ACC112 (cell line): ENCODE measurements around the gene MCFD2.

Experiments used
- H2AFZ ChIP-seq: fragments of 200-600 bp; sonication (generic); one replicate; pipeline ENCODE4 v1.6.0; 2017; ENCODE audit warnings: antibody characterized with exemption, low read length; ENCODE audit not compliant: unreplicated experiment
- H3K27ac ChIP-seq: fragments of 200-600 bp; sonication (generic); 2 replicates; pipeline ENCODE4 v1.5.1; 2014; ENCODE audit warnings: low read depth, mild to moderate bottlenecking, antibody characterized with exemption, low read length, moderate library complexity
- H3K27me3 ChIP-seq: fragments of 200-600 bp; sonication (generic); 2 replicates; pipeline ENCODE4 v1.6.1; 2014; ENCODE audit warnings: mild to moderate bottlenecking, antibody characterized with exemption, low read length, moderate library complexity, mixed read lengths; ENCODE audit not compliant: insufficient read depth
- H3K36me3 ChIP-seq: fragments of 200-600 bp; sonication (generic); 2 replicates; pipeline ENCODE4 v1.6.1; 2016; ENCODE audit warnings: mild to moderate bottlenecking, antibody characterized with exemption, low read length, moderate library complexity, mixed read lengths; ENCODE audit not compliant: insufficient read depth
- H3K4me1 ChIP-seq: fragments of 200-600 bp; sonication (generic); one replicate; pipeline ENCODE4 v1.6.1; 2016; ENCODE audit warnings: low read length, mixed read lengths; ENCODE audit not compliant: insufficient read depth, unreplicated experiment, control insufficient read depth
- H3K4me3 ChIP-seq: fragments of 200-600 bp; sonication (generic); 2 replicates; pipeline ENCODE4 v1.5.1; 2014; ENCODE audit warnings: mild to moderate bottlenecking, low read depth, low read length
- H3K79me2 ChIP-seq: fragments of 200-600 bp; sonication (generic); one replicate; pipeline ENCODE4 v1.6.0; 2016; ENCODE audit warnings: low read length; ENCODE audit not compliant: control insufficient read depth, unreplicated experiment, insufficient read depth

Gene MCFD2

DNA sequence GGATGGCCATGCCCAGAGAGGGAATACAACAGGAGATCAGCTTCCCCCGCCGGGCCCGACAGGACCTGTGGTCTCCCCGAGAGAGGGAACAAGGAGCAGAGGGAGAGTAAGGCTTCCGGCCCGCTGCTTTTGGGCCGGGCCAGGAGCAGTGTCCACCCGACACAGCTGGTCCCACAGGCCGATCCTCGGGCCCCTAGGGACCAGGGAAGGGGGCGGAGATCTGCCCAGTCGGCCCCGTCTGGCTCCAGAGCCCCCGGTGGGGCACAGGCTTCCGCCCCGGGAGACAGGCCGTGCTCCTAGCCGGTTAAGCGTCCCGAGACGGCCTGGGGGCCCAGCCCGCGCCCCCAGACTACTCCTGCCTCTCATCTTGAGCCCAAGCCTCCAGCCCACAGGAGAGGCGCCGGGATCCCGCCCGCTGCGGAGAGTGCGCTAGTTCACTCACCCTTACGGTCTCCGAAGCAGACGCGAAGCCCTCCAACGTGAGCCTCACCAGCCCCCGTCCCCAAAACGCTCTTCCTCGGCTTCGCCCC is at the start of gene MCFD2:
Gene MCFD2, minus strand, starts transcription at position 526 of the 530 bp plus-strand sequence. CDS start 6,635 bp downstream, outside the sequence.
- Histone ChIP-seq H2AFZ (peak within 1 kb of the TSS; percentile 2), H3K36me3 (peaks cover 7% of the 10 kb centered on the region; the same call in 1 of the 2 replicates), H3K27me3 (no peaks in the 10 kb centered on the region), H3K27ac (peak within 1 kb of the TSS; percentile 90), H3K79me2 (peaks cover 70% of the 10 kb centered on the region), H3K4me3 (peak within 1 kb of the TSS; percentile 85), H3K4me1 (peaks cover 44% of the 10 kb centered on the region)

GRCh38 chr2:46964835-46965560 is 49.4 kb upstream of the MCFD2 start:
- no peak overlapping the region for H2AFZ ChIP-seq
- H3K4me3 ChIP-seq: no peak overlapping the region; the same call in 1 of the 2 replicates
- H3K4me1 ChIP-seq: peaks cover 52% of the 10 kb centered on the region
- H3K27me3 ChIP-seq: no peaks in the 10 kb centered on the region
- peak overlapping the region; percentile 97 for H3K27ac ChIP-seq
- H3K79me2 ChIP-seq: peaks cover 20% of the 10 kb centered on the region
- H3K36me3 ChIP-seq: 0 out of 2 replicates have a peak, but pooled peaks cover 3% of the 10 kb centered on the region

DNA sequence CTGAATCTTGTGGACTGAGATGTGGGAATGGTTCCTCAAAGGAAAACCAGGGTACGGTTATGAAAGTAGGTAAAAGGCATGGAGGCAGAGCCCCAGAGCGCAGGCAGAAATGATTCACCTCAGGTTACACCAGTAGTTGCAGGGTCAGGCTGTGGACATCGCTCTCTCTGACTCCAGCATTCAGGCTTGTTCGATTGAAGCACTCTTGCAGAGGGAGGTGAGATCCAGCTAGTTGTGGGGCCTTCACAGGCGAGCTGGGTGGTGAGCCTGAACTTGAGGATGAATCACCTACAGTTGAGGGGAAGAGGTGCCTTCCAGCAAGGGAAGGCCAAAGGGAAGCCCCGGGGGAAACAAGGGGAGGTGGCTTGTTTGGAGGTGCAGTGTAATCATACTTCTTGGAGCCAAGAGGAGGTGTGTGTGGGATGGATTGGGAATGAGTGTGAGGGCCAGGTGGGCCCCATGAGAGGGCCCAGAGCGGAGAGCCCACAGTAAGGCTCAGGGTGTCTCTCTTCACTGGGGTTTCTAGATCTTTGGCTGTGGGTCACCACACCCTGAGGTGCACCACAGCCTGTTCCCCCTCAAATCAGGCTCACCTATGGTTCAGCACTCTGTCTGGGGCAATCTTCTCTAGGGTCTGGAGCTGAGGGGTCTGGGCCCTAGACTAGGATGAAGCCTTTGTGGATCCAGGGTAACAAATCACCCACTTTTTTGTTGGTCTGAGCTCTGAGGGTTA is 48.5 kb upstream of the MCFD2 start:
- Histone ChIP-seq H3K27me3 (no peaks in the 10 kb centered on the region), H3K4me3 (no peak overlapping the region), H3K4me1 (peaks cover 46% of the 10 kb centered on the region), H2AFZ (no peak overlapping the region), H3K36me3 (0 out of 2 replicates have a peak, but pooled peaks cover 3% of the 10 kb centered on the region), H3K79me2 (peaks cover 13% of the 10 kb centered on the region), H3K27ac (peak overlapping the region; percentile 97)

- no peaks in the 10 kb centered on the region for H3K27me3 ChIP-seq
- H2AFZ ChIP-seq: no peak overlapping the region
- H3K27ac ChIP-seq: no peak overlapping the region; the same call in 1 of the 2 replicates
- H3K4me3 ChIP-seq: no peak overlapping the region
- peaks cover 5% of the 10 kb centered on the region; the same call in 1 of the 2 replicates for H3K36me3 ChIP-seq
- H3K79me2 ChIP-seq: peaks cover 8% of the 10 kb centered on the region
- peaks cover 40% of the 10 kb centered on the region for H3K4me1 ChIP-seq
Measured at GRCh38 chr2:46963210-46963609, 47.6 kb upstream of the MCFD2 start.

GRCh38 chr2:46962751-46963150 is 47.1 kb upstream of the MCFD2 start:
- peaks cover 10% of the 10 kb centered on the region; the same call in 1 of the 2 replicates for H3K36me3 ChIP-seq
- peaks cover 36% of the 10 kb centered on the region for H3K4me1 ChIP-seq
- H3K27ac ChIP-seq: no peak overlapping the region
- no peak overlapping the region for H3K4me3 ChIP-seq
- no peaks in the 10 kb centered on the region for H3K27me3 ChIP-seq
- H2AFZ ChIP-seq: no peak overlapping the region
- peaks cover 7% of the 10 kb centered on the region for H3K79me2 ChIP-seq

DNA sequence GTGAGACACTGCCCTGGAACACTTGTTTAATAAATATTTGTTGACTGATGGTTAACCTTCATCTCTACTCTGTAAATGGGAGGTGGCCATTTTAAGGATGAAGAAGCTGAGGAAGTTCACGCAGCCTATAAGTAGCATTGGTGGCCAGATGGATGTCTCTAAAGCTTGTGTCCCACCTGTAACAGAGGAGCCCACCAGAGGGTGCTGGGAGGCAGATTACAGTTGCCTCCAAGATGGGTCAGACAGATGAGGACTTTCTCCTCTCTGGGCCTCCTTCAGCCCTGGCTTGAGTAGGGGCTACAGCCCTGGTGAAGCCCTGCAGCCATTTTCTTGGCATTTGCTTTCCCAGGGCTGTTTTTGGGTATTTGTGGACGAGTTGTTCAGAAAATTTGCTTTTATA is 45.0 kb upstream of the MCFD2 start:
- Histone ChIP-seq H3K79me2 (peaks cover 14% of the 10 kb centered on the region), H3K27ac (no peak overlapping the region), H2AFZ (no peak overlapping the region), H3K27me3 (no peaks in the 10 kb centered on the region), H3K36me3 (peaks cover 21% of the 10 kb centered on the region; the same call in 1 of the 2 replicates), H3K4me1 (peaks cover 36% of the 10 kb centered on the region), H3K4me3 (no peak overlapping the region)

DNA sequence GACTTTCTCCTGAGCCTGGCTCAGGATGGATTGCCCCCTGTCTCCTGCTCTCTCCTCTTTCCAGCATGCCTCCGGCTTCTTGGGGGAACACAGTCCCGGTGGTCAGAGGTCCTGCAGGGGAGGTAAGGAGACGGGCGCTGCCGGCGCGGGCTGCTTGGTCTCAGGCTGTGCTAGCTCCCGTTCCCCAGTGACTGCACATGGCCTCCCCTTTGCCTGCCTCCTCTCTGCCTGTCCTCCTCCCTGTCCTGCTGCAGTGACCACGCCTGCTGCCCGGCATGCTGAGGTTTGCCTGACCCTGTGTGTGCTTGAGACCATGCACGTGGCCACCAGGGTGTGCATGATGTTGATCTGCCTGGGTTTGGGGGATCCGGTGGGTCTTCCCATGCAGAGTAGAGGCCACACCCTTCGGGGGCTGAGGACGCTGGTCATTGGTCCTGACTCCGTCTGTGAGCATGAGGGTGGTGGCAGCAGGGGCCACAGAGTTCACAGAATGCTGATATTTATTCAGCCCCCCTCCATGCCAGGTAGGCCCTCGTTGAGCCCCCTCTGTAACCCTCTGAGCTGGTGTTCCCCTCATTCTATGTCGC is 42.9 kb upstream of the MCFD2 start:
- peaks cover 33% of the 10 kb centered on the region for H3K4me1 ChIP-seq
- H3K36me3 ChIP-seq: peaks cover 27% of the 10 kb centered on the region
- no peak overlapping the region for H3K4me3 ChIP-seq
- no peak overlapping the region for H2AFZ ChIP-seq
- H3K27me3 ChIP-seq: no peaks in the 10 kb centered on the region
- no peak overlapping the region for H3K27ac ChIP-seq
- peaks cover 13% of the 10 kb centered on the region for H3K79me2 ChIP-seq

GRCh38 chr2:46956981-46957531 is 41.5 kb upstream of the MCFD2 start:
- H3K4me1 ChIP-seq: peaks cover 22% of the 10 kb centered on the region
- no peak overlapping the region for H3K4me3 ChIP-seq
- no peaks in the 10 kb centered on the region for H3K27me3 ChIP-seq
- H3K36me3 ChIP-seq: peaks cover 37% of the 10 kb centered on the region
- no peak overlapping the region for H3K27ac ChIP-seq
- peaks cover 9% of the 10 kb centered on the region for H3K79me2 ChIP-seq
- no peak overlapping the region for H2AFZ ChIP-seq

DNA sequence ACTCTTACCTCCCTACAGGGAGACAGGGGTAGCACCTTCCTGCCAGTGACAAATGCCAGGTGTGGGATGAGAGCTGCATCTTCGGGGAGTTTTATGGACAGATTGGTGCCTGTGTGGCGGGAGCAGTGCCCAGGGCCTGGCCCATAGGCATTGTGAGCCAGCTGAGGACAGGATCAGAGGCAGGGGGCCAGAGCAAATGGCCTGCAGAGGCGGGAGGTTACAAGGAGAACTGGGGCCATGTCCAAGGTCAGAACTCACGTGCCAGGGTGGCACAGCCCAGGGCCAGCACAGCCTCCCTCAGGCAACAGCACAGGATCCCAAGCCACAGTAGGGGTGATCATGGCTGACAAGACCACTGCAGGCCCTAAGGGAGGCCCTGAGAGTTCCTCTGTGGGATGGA is 40.2 kb upstream of the MCFD2 start:
- H3K36me3 ChIP-seq: peaks cover 39% of the 10 kb centered on the region
- H3K4me3 ChIP-seq: no peak overlapping the region
- H3K27me3 ChIP-seq: no peaks in the 10 kb centered on the region
- H3K27ac ChIP-seq: peak overlapping the region; percentile 71
- no peak overlapping the region for H2AFZ ChIP-seq
- peaks cover 14% of the 10 kb centered on the region for H3K79me2 ChIP-seq
- peaks cover 26% of the 10 kb centered on the region for H3K4me1 ChIP-seq

- Histone ChIP-seq H3K27me3 (no peaks in the 10 kb centered on the region), H3K27ac (peak overlapping the region; percentile 71), H3K79me2 (peaks cover 19% of the 10 kb centered on the region), H2AFZ (no peak overlapping the region), H3K4me3 (no peak overlapping the region), H3K4me1 (peaks cover 31% of the 10 kb centered on the region), H3K36me3 (peaks cover 46% of the 10 kb centered on the region)
Measured at GRCh38 chr2:46954951-46955571, 39.5 kb upstream of the MCFD2 start.
